Progenitor cell of endocrine pancreas (in vitro differentiated cells): ENCODE results near the gene PTPA. TPM values are rescaled to one million over a fixed set of nuclear protein-coding genes. Genes with fewer than 3 reads are reported as not detected.
A peak's percentile ranks its signal among the peaks of the same experiment; 100 is the strongest.

Experiments used
- DNase-seq: peaks from one replicate; pipeline ENCODE4 v3.0.0; 2021; ENCODE audit warnings: low spot score; ENCODE audit not compliant: unreplicated experiment
- H3K27ac Mint-ChIP-seq: 2 replicates; pipeline ENCODE4 v1.8.0; 2021; ENCODE audit warnings: mild to moderate bottlenecking, moderate library complexity, mixed read lengths
- H3K27me3 Mint-ChIP-seq: 2 replicates; pipeline ENCODE4 v1.8.0; 2021; ENCODE audit warnings: mixed read lengths
- H3K36me3 Mint-ChIP-seq: 2 replicates; pipeline ENCODE4 v1.8.0; 2022; ENCODE audit warnings: mixed read lengths; ENCODE audit not compliant: insufficient read depth
- H3K4me1 Mint-ChIP-seq: 2 replicates; pipeline ENCODE4 v1.8.0; 2021; ENCODE audit warnings: low read depth, mixed read lengths
- H3K4me3 Mint-ChIP-seq: 2 replicates; pipeline ENCODE4 v1.8.0; 2021; ENCODE audit warnings: low read depth, mild to moderate bottlenecking, moderate library complexity, mixed read lengths
- H3K9me3 Mint-ChIP-seq: 2 replicates; pipeline ENCODE4 v1.8.0; 2021; ENCODE audit warnings: low read depth, mixed read lengths
- total RNA-seq: library from RNA; stranded (reverse); gene quantifications from 2 replicates; pipeline ENCODE4 v1.2.1, GENCODE V29; 2021
- TF ChIP-seq, protein P1 (sequence below): fragments of 200-600 bp; sonication (generic); IDR thresholded peaks from one replicate; pipeline ENCODE4 v1.5.0; 2021; ENCODE audit warnings: antibody characterized with exemption, mild to moderate bottlenecking; ENCODE audit not compliant: unreplicated experiment

PTPA gene
- total RNA-seq, 1 donor from 2014 or later, result 145 TPM

DNA sequence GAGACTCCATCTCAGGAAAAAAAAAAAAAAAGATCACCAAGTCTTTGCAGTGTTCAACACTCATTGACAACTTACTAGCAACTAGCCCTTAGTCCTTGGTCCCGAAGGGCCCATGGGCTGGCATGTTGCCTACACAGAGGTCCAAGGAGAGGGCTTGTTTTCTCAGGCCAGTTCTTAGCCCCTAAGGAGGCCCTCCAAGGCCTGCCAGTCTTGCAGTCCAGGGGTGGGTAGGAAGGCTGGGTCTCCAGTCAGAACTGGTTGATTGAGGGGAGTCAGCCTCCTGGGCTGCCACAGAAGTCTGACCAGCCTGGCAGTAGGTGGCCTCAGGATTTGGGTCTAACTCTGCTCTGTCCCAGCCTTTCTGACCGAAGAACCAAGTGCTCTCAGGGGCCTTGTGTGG lies 34.1 kb downstream of the PTPA start:
- peaks cover 8% of the 10 kb centered on the region for H3K36me3 Mint-ChIP-seq
- DNase-seq, result no peak
- H3K4me1 Mint-ChIP-seq, result peaks cover 41% of the 10 kb centered on the region
- TF ChIP-seq, protein P1, sequence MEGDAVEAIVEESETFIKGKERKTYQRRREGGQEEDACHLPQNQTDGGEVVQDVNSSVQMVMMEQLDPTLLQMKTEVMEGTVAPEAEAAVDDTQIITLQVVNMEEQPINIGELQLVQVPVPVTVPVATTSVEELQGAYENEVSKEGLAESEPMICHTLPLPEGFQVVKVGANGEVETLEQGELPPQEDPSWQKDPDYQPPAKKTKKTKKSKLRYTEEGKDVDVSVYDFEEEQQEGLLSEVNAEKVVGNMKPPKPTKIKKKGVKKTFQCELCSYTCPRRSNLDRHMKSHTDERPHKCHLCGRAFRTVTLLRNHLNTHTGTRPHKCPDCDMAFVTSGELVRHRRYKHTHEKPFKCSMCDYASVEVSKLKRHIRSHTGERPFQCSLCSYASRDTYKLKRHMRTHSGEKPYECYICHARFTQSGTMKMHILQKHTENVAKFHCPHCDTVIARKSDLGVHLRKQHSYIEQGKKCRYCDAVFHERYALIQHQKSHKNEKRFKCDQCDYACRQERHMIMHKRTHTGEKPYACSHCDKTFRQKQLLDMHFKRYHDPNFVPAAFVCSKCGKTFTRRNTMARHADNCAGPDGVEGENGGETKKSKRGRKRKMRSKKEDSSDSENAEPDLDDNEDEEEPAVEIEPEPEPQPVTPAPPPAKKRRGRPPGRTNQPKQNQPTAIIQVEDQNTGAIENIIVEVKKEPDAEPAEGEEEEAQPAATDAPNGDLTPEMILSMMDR, result no peak
- peak overlapping the region; percentile 69 for H3K27ac Mint-ChIP-seq
- no peak overlapping the region for H3K4me3 Mint-ChIP-seq
- no peaks in the 10 kb centered on the region for H3K27me3 Mint-ChIP-seq
- no peaks in the 10 kb centered on the region for H3K9me3 Mint-ChIP-seq

DNA sequence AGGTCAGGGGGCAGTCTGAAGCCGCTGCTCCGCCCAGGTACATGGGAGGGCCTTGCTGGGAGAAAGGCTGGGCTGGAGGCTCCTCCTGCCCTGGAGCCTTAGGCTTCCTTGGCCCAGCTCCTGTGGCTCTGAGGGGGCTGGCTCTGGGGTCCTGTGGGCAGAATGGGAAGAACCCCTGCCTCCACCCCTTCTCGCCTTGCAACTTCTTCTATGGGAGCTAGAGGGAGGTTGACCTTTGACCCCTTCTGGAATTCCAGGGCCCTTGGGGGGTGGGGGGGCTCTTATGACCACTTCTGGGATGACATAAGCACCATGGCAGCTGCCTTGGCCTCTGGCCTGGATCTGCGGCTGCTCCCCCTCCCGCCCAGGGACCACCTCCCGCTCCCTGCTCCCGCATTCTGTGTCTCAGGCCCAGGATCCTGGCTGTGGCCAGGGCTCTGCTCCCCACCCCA lies 34.7 kb downstream of the PTPA start:
- H3K27ac Mint-ChIP-seq, result peak overlapping the region; percentile 93
- H3K27me3 Mint-ChIP-seq, result no peaks in the 10 kb centered on the region
- H3K4me1 Mint-ChIP-seq, result peaks cover 37% of the 10 kb centered on the region
- H3K9me3 Mint-ChIP-seq, result no peaks in the 10 kb centered on the region
- no peak overlapping the region for H3K4me3 Mint-ChIP-seq
- no peak for DNase-seq
- TF ChIP-seq, protein P1, result no peak
- peaks cover 8% of the 10 kb centered on the region for H3K36me3 Mint-ChIP-seq

DNA sequence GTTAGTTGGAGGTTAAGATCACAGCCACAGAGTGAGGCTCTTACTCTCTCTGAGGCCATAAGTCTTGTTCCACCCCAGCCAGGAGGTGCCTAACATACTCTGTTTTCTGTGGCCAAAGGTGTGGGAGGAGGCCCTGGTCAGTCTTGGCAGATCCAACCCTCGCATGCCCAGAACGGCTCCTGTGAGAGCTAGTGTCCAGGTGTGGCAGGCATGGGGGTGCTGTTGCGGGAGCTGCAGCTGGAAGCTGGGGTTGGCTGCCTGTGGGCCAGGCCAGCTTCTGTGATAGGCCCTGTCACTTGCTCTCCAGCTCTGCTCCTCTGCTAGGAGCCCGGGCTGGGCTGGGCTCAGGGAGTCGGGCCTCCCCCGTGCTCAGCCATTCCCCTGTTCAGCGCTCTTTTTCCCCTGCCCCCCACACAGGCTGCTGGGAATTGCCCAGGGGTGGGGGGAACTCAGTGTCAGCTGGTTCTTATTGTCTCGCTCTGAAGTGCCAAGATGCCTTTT lies 35.3 kb downstream of the PTPA start:
- Mint-ChIP-seq H3K27ac (peak overlapping the region; percentile 93), H3K27me3 (no peaks in the 10 kb centered on the region)

DNA sequence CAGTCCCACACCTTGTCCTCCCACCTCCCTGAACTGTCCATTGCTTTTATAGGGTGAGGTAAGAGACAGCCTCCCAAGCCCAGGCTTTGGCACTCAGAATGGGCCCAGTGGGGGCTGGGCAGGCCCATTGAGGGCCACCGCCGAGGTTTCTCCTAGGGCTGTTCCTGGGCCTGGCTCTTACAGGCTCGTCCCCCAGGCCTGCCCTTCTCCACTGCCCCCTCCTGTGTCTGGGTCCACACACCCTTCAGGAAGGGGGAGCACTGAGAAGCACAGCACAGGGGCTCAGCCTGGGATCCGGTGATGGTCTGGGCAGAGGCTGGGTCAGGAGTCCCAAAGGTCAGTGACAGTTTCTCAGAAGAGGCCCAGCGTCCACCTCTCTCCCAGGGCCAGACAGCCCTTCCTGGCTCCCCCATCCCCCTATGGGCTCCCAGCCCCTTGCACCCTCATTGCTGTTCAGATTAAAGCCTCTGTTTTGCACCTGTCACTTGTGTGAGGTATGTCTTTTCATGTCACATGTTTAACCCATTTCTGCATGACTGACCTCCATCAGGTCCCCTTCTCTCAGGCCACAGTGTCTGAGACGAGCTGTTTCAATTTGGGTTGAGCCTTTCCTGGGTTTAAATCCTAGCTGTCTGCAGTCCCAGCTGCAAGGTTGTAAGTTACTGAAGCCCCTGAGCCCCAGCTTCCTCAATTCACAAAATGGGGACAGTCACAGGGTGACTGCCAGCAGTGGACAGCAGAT lies 37.4 kb downstream of the PTPA start:
- no peaks in the 10 kb centered on the region for H3K9me3 Mint-ChIP-seq

More for the DNA sequence above, 35.3 kb downstream of the PTPA start:
- Mint-ChIP-seq H3K4me3 (no peak overlapping the region), H3K4me1 (peaks cover 33% of the 10 kb centered on the region), H3K9me3 (no peaks in the 10 kb centered on the region), H3K36me3 (peaks cover 13% of the 10 kb centered on the region)
- DNase-seq, result no peak
- TF ChIP-seq, protein P1, result no peak

DNA sequence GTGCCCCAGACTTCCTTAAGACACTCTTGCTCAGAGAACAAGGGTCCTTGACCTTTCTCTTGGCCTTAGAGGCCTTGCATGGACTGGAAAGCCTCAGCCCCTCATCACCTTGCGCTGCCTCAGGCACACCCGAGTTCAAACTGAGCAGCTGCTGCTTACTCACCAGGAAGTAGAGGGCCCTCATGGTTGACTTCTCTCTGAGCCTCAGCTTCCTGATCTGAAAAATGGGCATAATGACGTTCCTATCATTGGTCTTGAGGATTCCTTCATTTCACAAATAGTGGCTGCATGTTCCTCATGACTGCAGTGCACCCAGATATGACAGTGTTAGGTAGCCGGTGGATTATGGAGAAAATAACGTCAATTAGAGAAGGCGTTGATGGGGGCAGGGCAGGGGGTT lies 38.2 kb downstream of the PTPA start:
- TF ChIP-seq, protein P1, result no peak
- no peak for DNase-seq
- H3K27ac Mint-ChIP-seq, result peak overlapping the region; percentile 74
- H3K9me3 Mint-ChIP-seq, result no peaks in the 10 kb centered on the region
- H3K4me1 Mint-ChIP-seq, result peaks cover 16% of the 10 kb centered on the region
- no peaks in the 10 kb centered on the region for H3K27me3 Mint-ChIP-seq
- no peak overlapping the region for H3K4me3 Mint-ChIP-seq
- H3K36me3 Mint-ChIP-seq, result peaks cover 8% of the 10 kb centered on the region

More for the DNA sequence above, 37.4 kb downstream of the PTPA start:
- Mint-ChIP-seq H3K4me3 (no peak overlapping the region), H3K27me3 (no peaks in the 10 kb centered on the region), H3K27ac (no peak overlapping the region), H3K4me1 (peaks cover 21% of the 10 kb centered on the region), H3K36me3 (peaks cover 12% of the 10 kb centered on the region)
- no peak for DNase-seq
- TF ChIP-seq, protein P1, result no peak
